GM18526 (cell line): ENCODE measurements around the gene GPRASP3.

Experiments used
- POLR2A ChIP-seq: IDR thresholded peaks from 3 replicates; pipeline ENCODE4 v1.6.1; 2011; ENCODE audit not compliant: insufficient read length; ENCODE audit errors: extremely low read depth

GPRASP3 gene

DNA sequence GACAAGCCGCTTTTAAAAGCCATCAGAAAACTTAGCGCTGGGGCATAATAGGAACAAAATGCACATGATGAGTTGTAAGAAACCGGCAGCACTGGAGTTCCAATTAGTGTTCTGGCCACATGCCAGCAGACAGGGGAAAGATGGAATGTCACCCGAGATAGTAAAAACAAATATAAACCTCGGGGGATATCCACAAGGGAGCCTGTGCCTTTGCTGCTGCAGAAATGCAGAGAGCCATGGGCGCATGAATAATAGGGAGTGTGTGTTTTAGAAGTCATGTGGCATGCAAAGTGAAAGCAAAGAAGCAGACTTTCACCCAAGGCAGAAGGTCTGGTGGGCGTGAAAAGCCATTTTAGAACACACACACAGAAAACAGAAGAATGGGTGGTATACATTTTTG, 19.1 kb downstream of the GPRASP3 start:
- TF ChIP-seq POLR2A: no peak

DNA sequence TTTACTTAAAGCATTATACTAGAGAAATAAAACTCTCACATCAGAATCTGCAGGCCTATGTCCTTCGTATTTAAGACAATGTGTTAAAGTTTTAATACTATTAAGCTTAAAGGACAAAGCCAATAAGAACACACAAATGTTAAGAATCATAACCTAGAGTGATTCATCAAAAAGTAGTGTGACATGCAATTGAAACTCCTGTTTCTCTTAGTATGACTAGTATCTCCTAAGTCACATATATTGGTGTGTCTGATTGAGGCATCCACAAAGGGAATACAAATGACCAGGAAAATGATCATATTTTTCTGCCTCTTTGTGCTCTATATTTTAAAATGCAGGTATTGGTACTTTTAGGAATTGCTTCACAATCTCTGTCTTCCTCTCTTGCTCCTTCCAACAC, 23.8 kb downstream of the GPRASP3 start:
- TF ChIP-seq POLR2A: no peak

DNA sequence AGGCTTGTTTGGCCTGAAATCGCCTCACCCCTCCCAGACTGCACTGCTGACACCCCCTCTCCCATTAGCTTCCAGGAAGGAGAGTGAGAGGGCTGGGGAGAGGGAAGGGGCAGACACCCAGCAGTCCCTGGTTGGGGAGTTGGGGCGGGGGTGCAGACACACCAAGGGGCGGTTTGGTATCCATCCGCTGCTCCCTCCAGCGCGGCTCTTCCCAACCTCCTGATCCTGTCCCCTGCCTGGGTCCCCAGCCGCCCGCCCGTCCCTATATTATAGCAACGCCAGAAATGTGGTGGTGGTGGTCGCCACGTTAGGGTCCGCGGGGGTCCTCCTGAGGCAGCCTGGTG, 24.9 kb downstream of the GPRASP3 start:
- no peak for TF ChIP-seq POLR2A

DNA sequence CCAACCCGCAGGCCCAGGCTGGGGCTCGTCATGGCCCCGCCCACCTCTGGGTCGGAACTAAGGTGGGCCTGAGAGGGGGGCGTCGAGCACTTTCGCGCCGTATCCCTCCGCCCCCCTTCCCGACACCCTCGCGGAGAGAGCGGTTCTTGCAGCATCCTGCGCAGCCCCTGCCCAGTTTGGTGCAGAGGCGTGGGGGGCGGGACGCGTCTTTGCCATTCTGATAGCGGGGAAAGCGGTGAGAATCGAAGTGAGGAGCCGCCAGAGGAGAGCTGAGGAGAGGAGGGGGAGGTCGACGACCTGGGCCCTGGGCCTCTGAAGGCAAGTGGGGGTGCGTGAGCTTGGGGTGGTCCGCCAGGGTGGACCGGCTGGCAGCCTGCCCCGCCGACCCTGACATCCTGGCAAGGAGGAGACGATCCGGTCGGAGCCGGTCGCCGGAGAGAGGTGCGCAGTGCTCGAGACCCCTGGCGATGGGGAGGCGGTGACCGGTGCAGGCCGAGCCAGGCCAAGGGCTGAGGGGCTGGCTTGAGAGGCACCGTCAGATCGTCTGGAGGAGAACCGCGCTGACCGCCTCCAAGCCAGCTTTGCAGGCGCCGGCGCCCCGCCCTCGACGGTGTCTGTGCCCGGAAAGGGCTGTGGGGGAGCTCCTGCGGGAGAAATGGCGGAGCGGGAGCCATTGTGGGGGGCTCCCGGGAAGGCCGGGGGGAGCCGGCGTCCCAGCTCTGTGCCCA, 25.5 kb downstream of the GPRASP3 start:
- TF ChIP-seq POLR2A: no peak

DNA sequence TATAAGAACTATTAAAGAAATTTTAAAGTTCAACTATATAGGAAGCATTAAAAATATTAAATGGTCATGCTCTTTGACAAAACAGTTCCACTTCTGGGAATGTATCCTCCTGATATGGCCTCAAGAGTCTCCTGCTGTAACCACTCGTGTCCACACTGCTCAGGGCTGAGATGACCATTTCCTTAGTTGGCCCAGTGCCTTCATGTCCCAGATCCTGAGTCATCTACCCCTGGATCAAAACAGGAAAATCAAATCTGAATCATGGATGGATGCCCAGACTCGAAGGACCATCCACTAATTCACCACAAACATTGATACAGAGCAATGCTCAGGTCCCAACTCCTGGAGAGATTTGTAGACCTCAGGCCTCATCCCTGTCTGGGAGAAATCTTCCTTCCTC, 44.7 kb downstream of the GPRASP3 start:
- TF ChIP-seq POLR2A: no peak

DNA sequence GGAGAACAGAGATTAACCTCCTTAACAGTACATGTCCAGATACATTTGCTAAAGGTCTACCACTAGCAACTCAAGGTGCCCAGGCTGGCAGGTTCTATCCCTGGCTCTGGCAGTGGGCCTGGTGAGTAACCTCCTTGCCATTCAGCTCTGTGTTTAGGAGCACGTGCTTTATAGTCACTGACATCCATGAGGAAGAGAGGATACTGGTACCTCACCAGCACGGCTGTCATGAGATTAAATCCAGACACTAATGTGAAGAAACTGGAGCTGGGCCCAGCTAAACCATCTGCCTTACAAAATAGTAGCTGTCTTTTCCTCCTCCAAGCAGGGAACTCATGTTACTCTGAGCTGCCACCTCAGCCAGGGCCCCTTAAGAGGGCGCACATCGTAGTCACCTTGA, 45.3 kb downstream of the GPRASP3 start:
- no peak for TF ChIP-seq POLR2A

DNA sequence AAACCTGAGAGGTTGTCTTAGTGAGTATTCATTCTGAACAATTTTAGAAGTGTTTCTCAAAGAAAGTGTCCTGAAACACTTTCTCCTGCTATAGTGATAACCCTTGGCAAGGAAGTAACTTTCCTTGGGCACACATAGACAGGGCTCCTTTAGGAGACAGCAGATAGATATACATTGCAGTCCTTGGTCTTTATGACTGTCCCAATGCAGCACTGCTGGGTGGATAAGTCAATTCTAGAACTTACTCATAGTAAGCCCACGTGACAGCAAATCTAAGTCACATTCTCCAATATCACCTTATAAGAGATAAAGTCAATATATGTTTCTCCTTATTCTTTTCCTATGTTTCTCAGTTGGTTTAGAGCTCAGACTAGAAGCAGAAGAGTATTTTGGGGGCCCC, 46.7 kb downstream of the GPRASP3 start:
- TF ChIP-seq POLR2A: no peak

DNA sequence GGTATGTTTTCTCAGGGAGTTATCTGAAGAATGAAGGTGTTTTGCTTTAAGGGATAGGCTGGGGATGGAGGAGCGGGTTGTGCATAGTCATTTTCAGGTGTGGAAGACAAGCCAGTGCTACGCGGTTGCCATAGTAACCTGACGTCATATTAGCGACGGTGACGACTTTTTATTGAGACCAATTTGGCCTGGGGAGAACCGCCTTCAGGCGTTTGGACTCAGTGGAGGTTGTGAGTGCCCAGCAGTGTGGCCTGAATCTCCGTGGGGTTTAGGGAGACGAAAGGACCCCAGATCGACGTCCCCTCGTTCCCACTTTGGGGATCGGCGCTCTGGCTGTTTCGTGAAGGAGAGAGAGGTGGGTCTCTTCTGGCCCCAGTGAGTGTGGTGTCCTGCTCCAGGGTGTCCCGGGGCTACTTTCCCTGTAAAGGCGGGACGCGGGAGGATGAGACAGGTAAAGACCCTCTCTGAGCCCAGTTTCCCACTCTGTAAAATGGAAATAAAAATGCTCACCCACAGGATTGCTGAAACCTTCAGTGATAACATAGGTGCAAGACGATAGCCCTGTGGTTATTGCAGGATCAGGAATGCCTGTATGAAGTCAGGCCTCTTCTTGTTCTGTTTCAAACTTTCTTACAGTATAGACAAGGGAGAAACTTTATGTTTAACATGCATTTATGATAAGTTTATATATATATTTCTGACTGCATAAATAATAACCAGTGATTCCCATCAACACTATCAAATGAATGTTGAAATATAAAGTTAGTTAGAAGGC, 48.6 kb downstream of the GPRASP3 start:
- TF ChIP-seq POLR2A: peak; percentile 57
